Hematopoietic multipotent progenitor cell treated with erythropoietin and hydrocortisone succinate and interleukin-3 and kit ligand, for 8 days (in vitro differentiated cells): ENCODE measurements around the gene SLC18A2.
"Not testable (repeated sequence)": the region's sequence is repeated elsewhere in the genome, so short reads cannot be mapped to it uniquely, and the experiment has no call there.

Source experiments
- DNase-seq: peaks from one replicate; pipeline ENCODE4 v3.0.0-alpha.2; 2015

Gene SLC18A2

GRCh38 chr10:117266400-117266799 is 25.5 kb downstream of the SLC18A2 start:
- DNase-seq: peak; percentile 28

- DNase-seq: no peak
These were observed 25.9 kb downstream of the SLC18A2 start for GRCh38 chr10:117266812-117267211.

GRCh38 chr10:117268258-117268657 is 27.3 kb downstream of the SLC18A2 start:
- DNase-seq: no peak

GRCh38 chr10:117268907-117269306 is 28.0 kb downstream of the SLC18A2 start:
- DNase-seq: no peak

GRCh38 chr10:117271427-117271826 is 30.5 kb downstream of the SLC18A2 start:
- no peak for DNase-seq

GRCh38 chr10:117272195-117273076 is 31.5 kb downstream of the SLC18A2 start:
- DNase-seq: peak; percentile 19

- no peak for DNase-seq
These were observed 33.1 kb downstream of the SLC18A2 start for GRCh38 chr10:117273980-117274379.

- DNase-seq: peak; percentile 14
These were observed 33.6 kb downstream of the SLC18A2 start for GRCh38 chr10:117274509-117274908.

GRCh38 chr10:117275121-117275520 is 34.2 kb downstream of the SLC18A2 start:
- DNase-seq: peak; percentile 22

- no peak for DNase-seq
These were observed 36.8 kb downstream of the SLC18A2 start for GRCh38 chr10:117277675-117278074.

GRCh38 chr10:117284716-117285494 is 44.0 kb downstream of the SLC18A2 start:
- DNase-seq: no peak

GRCh38 chr10:117290872-117291271 is 50.0 kb downstream of the SLC18A2 start:
- DNase-seq: not testable (repeated sequence)

GRCh38 chr10:117294039-117294645 is 53.2 kb downstream of the SLC18A2 start:
- DNase-seq: no peak

GRCh38 chr10:117294735-117295134 is 53.8 kb downstream of the SLC18A2 start:
- no peak for DNase-seq

- DNase-seq: no peak
These were observed 57.3 kb downstream of the SLC18A2 start for GRCh38 chr10:117298219-117298618.

- no peak for DNase-seq
These were observed 58.5 kb downstream of the SLC18A2 start for GRCh38 chr10:117299435-117299834.

GRCh38 chr10:117300671-117301070 is 59.8 kb downstream of the SLC18A2 start:
- no peak for DNase-seq

- DNase-seq: not testable (repeated sequence)
These were observed 62.5 kb downstream of the SLC18A2 start for GRCh38 chr10:117303451-117303850.

- no peak for DNase-seq
These were observed 65.8 kb downstream of the SLC18A2 start for GRCh38 chr10:117306674-117307073.

GRCh38 chr10:117311261-117311660 is 70.3 kb downstream of the SLC18A2 start:
- DNase-seq: no peak

GRCh38 chr10:117312430-117312829 is 71.5 kb downstream of the SLC18A2 start:
- no peak for DNase-seq

GRCh38 chr10:117313641-117314040 is 72.7 kb downstream of the SLC18A2 start:
- DNase-seq: no peak

GRCh38 chr10:117316701-117317100 is 75.8 kb downstream of the SLC18A2 start:
- DNase-seq: no peak
